ENCODE measurements around the gene PPP2R1B. TPM values are rescaled to one million over a fixed set of nuclear protein-coding genes. Genes with fewer than 3 reads are reported as not detected.

Gene PPP2R1B
- total and polyA plus RNA-seq, 2 of the 8 experiments (the other 6 are each of a cell fraction or from before 2014, with no cell fraction given), result 25.8 to 87.0 TPM

- Histone ChIP-seq H3K79me2 (ENCODE audit: control insufficient read depth in 1 of 2, insufficient read depth in 2 of 2, low read length in 2 of 2) (no peaks in the 10 kb centered on the region), H3K14ac (ENCODE audit: insufficient read length) (no peak overlapping the region), H3K9ac (replicated peaks in 1 of 4; ENCODE audit: extremely low read depth in 1 of 4, low read depth in 3 of 4, low read length in 3 of 4) (no peak overlapping the region), H3K79me1 (ENCODE audit: low read depth, low read length) (no peaks in the 10 kb centered on the region), H2BK15ac (ENCODE audit: low read length) (no peak overlapping the region), H4K8ac (ENCODE audit: extremely low read depth, insufficient read depth, low read length) (no peak overlapping the region), H3K4me3 (ENCODE audit: extremely low read depth in 1 of 4, insufficient read depth in 2 of 4, low read depth in 3 of 4, low read length in 4 of 4) (no peak overlapping the region), H3K18ac (ENCODE audit: extremely low read depth, low read length) (no peak overlapping the region), H3K56ac (replicated peaks; ENCODE audit: insufficient read length, low read depth, low read length) (no peak overlapping the region), H3K9me3 (ENCODE audit: insufficient read depth in 2 of 2, low read depth in 1 of 2, low read length in 1 of 2) (no peaks in the 10 kb centered on the region), H3K23me2 (ENCODE audit: low read depth, low read length) (no peaks in the 10 kb centered on the region), H4K5ac (ENCODE audit: insufficient read length, low read depth, low read length) (no peak overlapping the region), H2AK5ac (ENCODE audit: low read depth, low read length) (no peak overlapping the region), H2BK120ac (replicated peaks; ENCODE audit: low read depth, low read length) (no peak overlapping the region), H4K20me1 (replicated peaks in 1 of 2; ENCODE audit: control insufficient read depth in 1 of 2, insufficient read depth in 2 of 2, low read length in 2 of 2) (no peaks in the 10 kb centered on the region), H3K23ac (ENCODE audit: insufficient read length) (no peak overlapping the region), H3K4me1 (replicated peaks in 1 of 4; ENCODE audit: control insufficient read depth in 3 of 4, insufficient read depth in 4 of 4, low read length in 3 of 4) (peaks cover 0 to 5% (median 4%) of the 10 kb centered on the region in 4 experiments; a peak in 2 of 7 replicates), H3K4me2 (ENCODE audit: insufficient read depth in 1 of 2, low read depth in 2 of 2, low read length in 2 of 2) (no peak overlapping the region), H3K27me3 (replicated peaks in 1 of 4; ENCODE audit: control insufficient read depth in 3 of 4, extremely low read depth in 1 of 4, insufficient read depth in 3 of 4, low read length in 3 of 4) (no peaks in the 10 kb centered on the region), H3K4ac (replicated peaks; ENCODE audit: insufficient read length, low read depth, low read length) (no peak overlapping the region), H3K27ac (ENCODE audit: low read depth, low read length) (no peak overlapping the region), H3K36me3 (ENCODE audit: control insufficient read depth in 2 of 4, insufficient read depth in 4 of 4, low read length in 3 of 4) (no peaks in the 10 kb centered on the region), H2BK20ac (ENCODE audit: low read length) (no peak overlapping the region), H4K91ac (replicated peaks; ENCODE audit: insufficient read length, low read length) (no peak overlapping the region), H2BK5ac (ENCODE audit: low read depth, low read length) (no peak overlapping the region), H2AFZ (ENCODE audit: low read length) (no peak overlapping the region), H2BK12ac (ENCODE audit: low read depth, low read length) (no peak overlapping the region)
- ChIA-PET POLR2A (ENCODE audit: partially characterized antibody) (interaction anchor here (1.1 to 1.8 kb wide), 4 partner anchors 26 to 67 kb away, joined by 3 to 4 read pairs (median 4); no protein-coding TSS in a partner anchor), CTCF (ENCODE audit: partially characterized antibody) (interaction anchor here (0.7 to 1.4 kb wide), 3 partner anchors 24 to 132 kb away, joined by 3 read pairs; no protein-coding TSS in a partner anchor)
- 79% methylated on average over 1 of the region's 1 CpG; no CpG with 5 or more reads in 1 of the 2 experiments for WGBS, 2 experiments (ENCODE audit: extremely low coverage in 1 of 2, insufficient coverage in 1 of 2, insufficient read length in 1 of 2, insufficient replicate concordance in 2 of 2, low coverage in 1 of 2, low lambda C conversion rate in 2 of 2, missing lambda C conversion rate in 1 of 2)
- FAIRE-seq (no peak), DNase-seq (ENCODE audit: low read depth in 1 of 2, low spot score in 2 of 2) (no peak)
- no peak for TF ChIP-seq FOSL1 (IDR thresholded peaks at IDR 0.05; ENCODE audit: insufficient read depth, low read depth, low read length)
- TF ChIP-seq EGR1 (IDR thresholded peaks at IDR 0.05; ENCODE audit: borderline replicate concordance, low read depth, low read length), result no peak
- TF ChIP-seq CTBP2 (IDR thresholded peaks at IDR 0.05; ENCODE audit: borderline replicate concordance, insufficient read depth, insufficient read length, low read length), result no peak
These were observed 68.2 kb downstream of the PPP2R1B start for GRCh38 chr11:111697933-111698371.

Measured in H1 (cell line).